HG03060 (cell line): Measurements from ENCODE around the gene CPPED1.
"Not testable (repeated sequence)": the region's sequence is repeated elsewhere in the genome, so short reads cannot be mapped to it uniquely, and the experiment has no call there.

Source experiments
- ATAC-seq: cut with Tn5 transposase; IDR thresholded peaks from one replicate; pipeline ENCODE4 v1.9.1; 2021; ENCODE audit warnings: low read depth, moderate number of reproducible peaks; ENCODE audit not compliant: unreplicated experiment

The CPPED1 gene

GRCh38 chr16:12771341-12771798 is 32.3 kb downstream of the CPPED1 start:
- ATAC-seq, result no peak

- ATAC-seq, result no peak
Measured at GRCh38 chr16:12769525-12769924, 34.2 kb downstream of the CPPED1 start.

- ATAC-seq, result no peak
Measured at GRCh38 chr16:12767897-12768296, 35.8 kb downstream of the CPPED1 start.

GRCh38 chr16:12766853-12767252 is 36.8 kb downstream of the CPPED1 start:
- ATAC-seq, result no peak

DNA sequence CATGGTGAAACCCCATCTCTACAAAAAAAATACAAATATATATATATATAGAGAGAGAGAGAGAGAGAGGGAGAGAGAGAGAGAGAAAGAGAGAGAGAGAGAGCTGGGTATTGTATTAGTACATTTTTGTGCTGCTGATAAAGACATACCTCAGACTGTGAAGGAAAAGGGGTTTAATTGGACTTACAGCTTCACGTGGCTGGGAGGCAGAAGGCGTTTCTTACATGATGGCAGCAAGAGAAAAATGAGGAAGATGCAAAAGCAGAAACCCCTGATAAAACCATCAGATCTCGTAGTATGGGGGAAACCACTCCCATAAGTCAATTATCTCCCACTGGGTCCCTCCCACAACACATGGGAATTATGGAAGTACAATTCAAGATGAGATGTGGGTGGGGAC is 37.5 kb downstream of the CPPED1 start:
- ATAC-seq, result not testable (repeated sequence)

- ATAC-seq, result no peak
Measured at GRCh38 chr16:12764813-12765488, 38.7 kb downstream of the CPPED1 start.

DNA sequence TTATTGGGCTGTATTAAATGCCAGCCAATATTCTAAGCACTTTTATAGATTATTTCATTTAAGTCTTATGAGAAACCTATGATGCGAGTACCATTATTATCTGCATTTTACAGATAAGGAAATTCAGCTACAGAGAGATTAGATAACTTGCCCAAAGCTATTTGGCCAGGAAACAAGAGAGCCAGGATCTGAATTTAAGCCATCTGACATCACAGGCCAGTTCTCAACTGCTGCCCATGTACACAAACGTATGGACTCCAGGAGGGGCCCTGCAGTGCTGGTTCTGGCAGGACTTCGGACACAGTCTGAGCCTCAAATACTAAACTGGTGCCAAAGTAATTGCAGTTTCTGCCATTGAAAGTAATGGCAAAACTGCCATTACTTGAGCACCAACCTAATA is 40.2 kb downstream of the CPPED1 start:
- no peak for ATAC-seq

DNA sequence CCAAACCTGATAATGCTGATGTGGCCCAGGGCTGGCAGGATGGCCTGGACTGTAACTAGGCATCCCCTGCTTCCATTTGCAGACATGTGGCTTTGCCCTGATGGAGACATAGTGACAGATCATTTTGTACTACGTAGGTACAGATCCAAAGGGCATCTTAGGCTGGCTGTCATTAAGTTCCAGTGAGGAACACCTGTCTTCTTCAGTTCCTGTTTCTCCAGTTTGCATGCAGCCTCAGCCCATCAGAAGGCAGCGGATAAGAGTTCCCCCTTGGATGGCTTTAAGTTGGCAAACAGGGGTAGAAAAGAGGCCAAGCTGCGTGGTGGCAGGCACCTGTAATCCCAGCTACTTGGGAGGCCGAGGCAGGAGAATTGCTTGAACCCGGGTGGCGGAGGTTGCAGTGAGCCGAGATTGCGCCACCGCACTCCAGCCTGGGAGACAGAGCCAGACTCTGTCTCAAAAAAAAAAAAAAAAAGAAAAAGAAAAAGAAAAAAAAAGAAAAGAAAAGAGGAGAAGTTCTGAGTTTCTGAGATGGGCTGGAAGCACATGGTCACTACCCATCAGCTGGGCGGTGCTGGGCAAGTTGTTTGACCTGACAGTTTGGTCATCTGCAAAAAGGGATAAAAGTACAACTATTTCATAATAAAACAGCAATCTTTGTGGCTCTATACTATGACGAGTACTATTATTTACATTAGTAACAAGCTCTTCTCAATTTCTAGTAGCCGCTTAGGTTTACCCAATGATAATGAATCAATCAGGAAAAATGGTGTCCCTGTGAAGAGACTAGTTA is 42.7 kb downstream of the CPPED1 start:
- ATAC-seq, result no peak

DNA sequence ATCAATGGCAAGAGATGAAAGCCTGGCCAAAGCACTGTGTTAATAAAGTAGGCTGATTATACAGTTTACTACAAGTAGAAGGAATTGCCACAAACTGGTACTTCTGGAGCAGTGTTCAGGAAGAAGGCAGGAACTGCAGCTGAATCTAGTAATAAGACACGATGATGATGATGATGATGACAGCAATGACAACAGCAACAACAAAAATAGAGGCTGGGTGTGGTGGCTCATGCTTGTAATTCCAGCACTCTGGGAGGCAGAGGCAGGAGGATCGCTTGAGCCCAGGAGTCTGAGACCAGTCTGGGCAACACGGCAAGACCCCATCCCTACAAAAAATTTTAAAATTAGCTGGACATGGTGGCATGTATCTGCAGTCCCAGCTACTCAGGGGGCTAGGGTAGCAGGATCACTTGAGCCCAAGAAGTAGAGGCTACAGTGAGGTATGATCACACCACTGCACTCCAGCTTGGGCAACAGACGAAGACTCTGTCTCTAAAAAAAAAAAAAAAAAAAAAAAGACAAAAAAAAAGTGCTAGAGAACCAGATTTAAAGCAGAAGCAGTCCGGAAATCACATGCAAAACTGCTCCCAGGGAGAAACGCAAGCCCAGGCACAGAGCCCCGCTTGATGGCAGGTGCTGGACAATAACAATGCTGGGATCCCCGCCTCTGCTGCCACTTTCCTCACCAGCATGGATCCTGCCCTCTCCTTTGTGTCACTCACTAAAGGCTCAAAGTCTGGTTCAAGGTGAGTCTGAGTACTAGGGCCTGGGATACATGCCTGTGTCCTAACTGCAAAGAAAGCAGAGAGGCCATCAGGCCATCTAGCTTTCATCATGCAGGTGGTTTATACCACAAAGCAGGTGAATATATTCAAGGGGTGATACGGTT is 44.8 kb downstream of the CPPED1 start:
- no peak for ATAC-seq

DNA sequence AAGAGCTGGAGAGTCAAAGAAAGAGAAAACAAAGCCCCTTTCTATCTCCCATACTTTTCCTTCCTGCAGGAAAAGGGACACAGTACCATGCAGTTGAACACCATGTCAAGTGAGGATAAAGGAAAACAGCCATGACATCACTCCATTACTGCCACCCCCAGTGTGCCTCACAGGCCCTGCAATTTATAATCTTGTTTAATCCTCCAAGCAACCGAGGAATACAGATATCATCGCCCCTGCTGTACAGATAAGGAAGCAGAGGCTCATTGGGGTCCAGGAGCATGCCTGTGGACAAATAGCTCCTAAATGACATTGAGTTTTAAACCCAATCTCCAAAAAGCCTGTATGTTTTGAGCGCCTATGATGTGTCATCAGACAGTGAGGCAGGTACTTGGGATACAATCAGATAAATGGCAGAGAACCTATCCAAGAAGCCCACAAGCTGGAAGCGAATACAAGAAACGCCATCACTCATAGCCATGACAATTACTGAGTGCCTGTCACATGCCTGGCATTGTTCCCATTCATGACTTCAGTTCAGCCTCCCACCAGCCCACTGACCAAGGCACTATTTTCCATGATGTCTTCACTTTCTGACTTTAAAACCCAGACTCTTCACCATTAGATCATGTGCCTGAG is 45.5 kb downstream of the CPPED1 start:
- ATAC-seq, result no peak

- no peak for ATAC-seq
Measured at GRCh38 chr16:12757546-12757945, 46.1 kb downstream of the CPPED1 start.

DNA sequence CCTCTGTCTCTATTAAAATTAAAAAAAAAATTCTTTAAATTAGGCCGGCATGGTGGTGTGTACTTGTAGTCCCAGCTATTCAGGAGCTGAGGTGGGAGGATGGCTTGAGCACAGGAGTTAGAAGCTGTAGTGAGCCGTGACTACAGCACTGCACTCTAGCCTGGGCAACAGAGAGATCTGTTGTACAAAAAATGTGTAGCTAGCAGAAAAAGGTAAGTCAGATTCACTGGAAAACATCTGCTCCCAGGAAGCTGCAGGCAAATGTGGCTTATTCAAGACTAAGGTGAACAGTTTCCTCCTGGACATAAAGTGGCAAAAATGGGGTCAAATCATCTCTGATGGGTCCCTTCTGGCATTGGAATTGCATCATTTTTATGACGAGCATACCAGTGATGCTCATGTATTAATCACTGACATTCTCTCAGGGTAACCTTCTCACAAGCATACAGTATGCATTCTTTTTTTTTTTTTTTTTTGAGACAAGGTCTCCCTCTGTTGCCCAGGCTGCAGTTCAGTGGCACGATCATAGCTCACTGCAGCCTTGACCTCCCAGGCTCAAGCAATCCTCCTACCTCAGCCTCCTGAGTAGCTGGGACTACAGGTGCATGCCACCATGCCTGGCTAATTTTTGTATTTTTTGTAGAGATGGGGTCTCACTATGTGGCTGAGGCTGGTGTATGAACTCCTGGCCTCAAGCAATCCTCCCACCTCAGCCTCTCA is 48.7 kb downstream of the CPPED1 start:
- ATAC-seq, result no peak

- no peak for ATAC-seq
Measured at GRCh38 chr16:12753203-12754023, 50.3 kb downstream of the CPPED1 start.

DNA sequence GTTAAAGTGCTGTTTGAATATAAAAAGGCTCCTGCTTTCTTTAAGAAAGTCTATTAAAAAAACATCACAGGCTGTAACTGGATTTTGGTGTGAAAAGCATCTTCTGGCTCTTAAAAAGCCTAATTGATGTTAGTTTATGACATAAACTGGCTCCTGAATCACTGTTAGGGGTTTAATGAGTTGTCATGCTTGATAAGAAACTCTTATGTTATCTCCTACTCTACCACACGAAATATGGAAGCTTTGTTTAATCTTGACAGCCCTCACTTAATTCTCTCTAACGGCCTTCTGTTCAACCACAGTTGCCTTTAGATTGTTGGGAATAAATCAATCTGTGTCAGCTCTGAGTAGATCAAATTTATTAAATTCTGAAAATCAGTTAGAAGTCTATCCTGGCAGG is 51.5 kb downstream of the CPPED1 start:
- ATAC-seq, result no peak

DNA sequence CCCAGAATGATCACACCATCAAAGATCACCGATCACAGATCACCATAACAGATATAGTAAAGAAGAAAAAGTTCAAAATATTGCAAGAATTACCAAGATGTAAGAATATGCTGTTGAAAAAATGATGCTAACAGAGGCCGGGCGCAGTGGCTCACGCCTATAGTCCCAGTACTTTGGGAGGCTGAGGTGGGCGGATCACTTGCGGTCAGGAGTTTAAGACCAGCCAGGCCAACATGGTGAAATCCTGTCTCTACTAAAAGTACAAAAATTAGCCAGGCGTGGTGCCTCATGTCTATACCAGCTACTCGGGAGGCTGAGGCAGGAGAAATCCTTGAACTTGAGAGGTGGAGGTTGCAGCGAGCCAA is 53.2 kb downstream of the CPPED1 start:
- ATAC-seq, result no peak

DNA sequence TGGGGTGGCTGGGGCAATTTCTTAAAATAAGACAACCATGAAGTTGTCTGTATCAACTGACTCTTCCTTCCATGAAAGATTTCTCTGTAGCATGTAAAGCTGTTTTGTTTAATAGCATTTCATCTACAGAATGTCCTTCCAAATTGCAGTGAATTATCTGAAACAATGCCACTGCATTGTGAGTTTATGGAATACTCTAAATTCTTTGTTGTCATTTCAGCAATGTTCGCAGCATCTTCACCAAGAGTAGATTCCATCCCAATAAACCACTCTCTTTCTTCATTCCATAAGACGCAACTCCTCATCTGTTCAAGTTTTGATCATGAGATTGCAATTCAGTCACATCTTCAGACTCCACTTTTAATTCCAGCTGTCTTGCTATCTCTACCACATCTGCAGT is 54.6 kb downstream of the CPPED1 start:
- no peak for ATAC-seq

GRCh38 chr16:12747827-12748226 is 55.9 kb downstream of the CPPED1 start:
- no peak for ATAC-seq

DNA sequence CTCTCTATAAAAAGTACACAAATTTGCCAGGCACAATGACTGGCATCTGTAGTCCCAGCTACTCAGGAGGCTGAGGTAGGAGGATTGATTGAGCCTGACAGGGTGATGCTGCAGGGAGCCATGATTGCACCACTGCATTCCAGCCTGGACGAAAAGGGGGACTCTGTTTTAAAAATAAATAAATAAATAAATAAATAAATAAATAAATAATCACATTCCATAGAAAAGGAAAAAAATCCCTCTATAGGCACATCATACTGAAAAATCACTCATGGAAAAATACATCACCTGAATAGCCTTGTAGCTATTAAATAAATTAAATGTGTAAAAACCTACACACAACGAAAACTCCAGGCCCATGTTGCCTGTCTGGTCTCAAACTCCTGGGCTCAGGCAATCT is 56.4 kb downstream of the CPPED1 start:
- ATAC-seq, result no peak

GRCh38 chr16:12744860-12745259 is 58.8 kb downstream of the CPPED1 start:
- no peak for ATAC-seq
